GM06990 (cell line): Measurements from ENCODE around the gene PLXNA2.

Experiments
- DNase-seq: peaks from one replicate; pipeline ENCODE4 v3.0.0-alpha.2; 2011; ENCODE audit not compliant: insufficient read length; ENCODE audit errors: extremely low read depth
- H3K27me3 ChIP-seq: replicated peaks from 2 replicates; pipeline ENCODE4 v1.6.0; 2011; ENCODE audit warnings: low read length; ENCODE audit not compliant: control insufficient read depth, insufficient read depth
- H3K36me3 ChIP-seq: 2 replicates; pipeline ENCODE4 v1.5.1; 2011; ENCODE audit warnings: low read length; ENCODE audit not compliant: control insufficient read depth, insufficient read depth
- H3K4me3 ChIP-seq: replicated peaks from 2 replicates; pipeline ENCODE4 v1.5.1; 2011; ENCODE audit warnings: low read depth, mild to moderate bottlenecking, control low read depth, low read length
- CTCF ChIP-seq: IDR thresholded peaks from 2 replicates; pipeline ENCODE4 v1.5.1; 2011; ENCODE audit warnings: low read length, control low read depth, mild to moderate bottlenecking, inconsistent platforms; ENCODE audit not compliant: insufficient read depth, poor library complexity, severe bottlenecking

Gene PLXNA2

GRCh38 chr1:208122612-208123358 is 121.4 kb downstream of the PLXNA2 start:
- no peak for TF ChIP-seq CTCF

GRCh38 chr1:208121813-208122364 is 122.3 kb downstream of the PLXNA2 start:
- Histone ChIP-seq H3K4me3 (no peak overlapping the region), H3K27me3 (no peaks in the 10 kb centered on the region), H3K36me3 (no peaks in the 10 kb centered on the region)
- DNase-seq, result no peak
- TF ChIP-seq CTCF, result no peak

More at GRCh38 chr1:208122612-208123358, 121.4 kb downstream of the PLXNA2 start:
- Histone ChIP-seq H3K36me3 (no peaks in the 10 kb centered on the region), H3K4me3 (no peak overlapping the region), H3K27me3 (no peaks in the 10 kb centered on the region)
- DNase-seq, result no peak

GRCh38 chr1:208120431-208120790 is 123.8 kb downstream of the PLXNA2 start:
- H3K27me3 ChIP-seq, result no peaks in the 10 kb centered on the region
- no peak for TF ChIP-seq CTCF
- H3K4me3 ChIP-seq, result no peak overlapping the region
- no peak for DNase-seq
- no peaks in the 10 kb centered on the region for H3K36me3 ChIP-seq

DNA sequence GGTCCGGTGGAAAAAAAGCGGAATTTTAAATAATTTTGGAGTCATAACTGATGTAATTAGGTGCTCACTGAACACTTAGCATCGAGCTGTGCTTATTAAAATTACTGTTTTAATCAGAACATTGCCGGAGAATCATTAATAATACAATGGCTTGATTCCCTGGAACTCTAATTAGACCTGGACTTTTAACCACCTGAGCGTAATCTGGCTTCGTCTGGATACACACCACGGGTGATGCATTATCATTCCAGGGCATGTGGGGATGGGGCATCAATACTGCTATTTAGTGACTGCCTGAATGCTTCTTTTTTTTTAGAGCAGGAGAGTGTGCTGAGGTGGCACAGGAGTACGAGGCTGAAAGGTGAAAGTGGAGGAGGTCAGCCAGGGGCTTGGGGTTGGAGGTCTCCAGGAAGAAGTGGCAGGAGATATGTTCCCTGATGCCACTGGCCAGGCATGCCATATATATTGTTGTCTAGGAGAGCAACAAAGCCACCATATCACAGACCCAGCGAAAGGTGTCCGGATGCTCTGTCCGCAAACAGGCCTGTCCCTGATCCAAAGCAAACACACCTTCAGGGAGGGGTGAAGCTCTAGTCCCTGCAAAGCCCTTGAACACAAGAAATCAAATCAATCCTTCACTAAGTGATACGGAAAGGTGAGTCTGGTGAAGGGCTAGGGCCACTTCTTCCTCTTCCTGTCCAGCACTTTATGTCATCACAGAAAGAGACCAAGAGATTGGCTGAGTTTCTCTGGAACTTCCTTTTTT is 125.2 kb downstream of the PLXNA2 start:
- no peaks in the 10 kb centered on the region for H3K36me3 ChIP-seq
- DNase-seq, result no peak
- H3K27me3 ChIP-seq, result no peaks in the 10 kb centered on the region
- no peak for TF ChIP-seq CTCF
- no peak overlapping the region for H3K4me3 ChIP-seq

DNA sequence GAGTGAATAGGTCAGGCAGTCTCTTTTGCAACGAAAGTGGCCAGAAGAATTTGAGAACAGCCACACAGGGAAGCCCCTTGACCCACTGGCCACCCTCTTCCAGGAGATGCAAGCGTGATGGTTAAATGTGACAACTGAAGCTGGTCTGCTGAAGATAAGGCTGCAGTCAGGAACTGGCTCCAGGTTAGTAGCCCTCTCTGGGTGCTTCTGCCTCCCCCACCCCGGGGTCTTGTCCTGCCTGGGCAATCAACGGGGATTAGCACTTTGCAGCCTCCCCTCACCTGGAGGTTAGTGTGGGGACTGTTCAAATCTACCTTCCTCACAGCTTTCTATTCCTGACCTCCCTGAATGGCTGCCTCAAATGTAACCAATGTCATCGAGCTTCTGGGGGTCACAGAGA is 125.9 kb downstream of the PLXNA2 start:
- no peak for TF ChIP-seq CTCF
- Histone ChIP-seq H3K4me3 (no peak overlapping the region), H3K36me3 (no peaks in the 10 kb centered on the region), H3K27me3 (no peaks in the 10 kb centered on the region; the same call in 1 of the 2 replicates)
- no peak for DNase-seq
